HG02610 (cell line): ENCODE results near the gene RNU1-3.
"Not testable (repeated sequence)": the region's sequence is repeated elsewhere in the genome, so short reads cannot be mapped to it uniquely, and the experiment has no call there.

Experiments used
- ATAC-seq: cut with Tn5 transposase; IDR thresholded peaks from one replicate; pipeline ENCODE4 v1.9.1; 2021; ENCODE audit warnings: mild to moderate bottlenecking, moderate library complexity; ENCODE audit not compliant: unreplicated experiment

The RNU1-3 gene

DNA sequence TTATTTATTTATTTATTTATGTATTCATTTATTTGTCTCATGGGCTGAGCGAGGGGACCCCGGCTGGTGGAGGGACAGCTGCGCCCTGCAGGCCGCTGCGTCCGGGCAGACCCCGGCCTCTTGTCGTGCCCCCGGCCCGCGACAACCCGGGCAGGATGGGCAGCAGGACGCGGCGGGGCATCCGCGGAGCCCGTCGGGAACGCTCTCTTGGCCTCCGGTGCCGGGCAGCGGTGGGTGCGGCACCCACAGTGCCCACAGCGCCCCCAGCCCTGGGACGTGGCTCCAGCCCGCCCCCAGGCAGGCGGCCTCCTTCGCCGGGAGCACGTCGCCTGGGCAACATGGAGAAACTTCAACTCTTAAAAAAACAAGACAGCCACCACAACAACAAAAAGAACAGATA, 8.5 kb downstream of the RNU1-3 start:
- ATAC-seq = not testable (repeated sequence)

- ATAC-seq = not testable (repeated sequence)
These were observed 9.6 kb downstream of the RNU1-3 start for GRCh38 chr1:16656981-16657683.

DNA sequence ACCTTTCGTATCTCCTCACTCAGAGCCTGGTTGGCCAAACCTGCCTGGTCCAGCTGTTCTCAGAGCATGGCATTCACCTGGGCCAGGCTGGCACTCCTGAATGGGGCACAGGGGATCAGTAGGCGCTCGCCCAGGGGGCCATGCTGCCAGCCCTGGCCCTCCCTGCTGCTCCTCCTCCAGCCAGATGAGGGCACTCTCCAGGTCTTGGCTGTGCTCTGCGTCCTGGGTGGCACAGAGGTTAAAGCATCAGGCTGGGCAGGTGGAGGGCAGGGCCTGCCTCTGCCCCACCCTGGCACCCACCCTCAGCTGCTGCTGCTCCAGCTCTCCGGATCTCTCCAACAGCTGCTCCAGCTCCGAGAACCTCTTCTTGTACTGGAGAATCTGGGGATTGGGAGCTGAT, 10.2 kb downstream of the RNU1-3 start:
- not testable (repeated sequence) for ATAC-seq

GRCh38 chr1:16651560-16651959, 15.2 kb downstream of the RNU1-3 start:
- not testable (repeated sequence) for ATAC-seq

DNA sequence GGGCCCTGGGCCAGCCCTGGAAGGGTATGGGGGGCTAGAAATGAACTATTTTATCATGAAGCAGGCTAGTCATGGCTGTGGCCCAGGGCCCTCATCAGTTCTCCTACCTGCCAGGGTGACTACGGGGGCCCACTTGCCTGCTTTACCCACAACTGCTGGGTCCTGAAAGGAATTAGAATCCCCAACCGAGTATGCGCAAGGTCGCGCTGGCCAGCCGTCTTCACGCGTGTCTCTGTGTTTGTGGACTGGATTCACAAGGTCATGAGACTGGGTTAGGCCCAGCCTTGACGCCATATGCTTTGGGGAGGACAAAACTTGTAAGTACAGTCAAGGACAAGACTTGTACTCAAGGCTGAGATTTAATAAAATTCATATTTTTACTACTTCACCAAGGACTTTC, 16.8 kb downstream of the RNU1-3 start:
- ATAC-seq = not testable (repeated sequence)

DNA sequence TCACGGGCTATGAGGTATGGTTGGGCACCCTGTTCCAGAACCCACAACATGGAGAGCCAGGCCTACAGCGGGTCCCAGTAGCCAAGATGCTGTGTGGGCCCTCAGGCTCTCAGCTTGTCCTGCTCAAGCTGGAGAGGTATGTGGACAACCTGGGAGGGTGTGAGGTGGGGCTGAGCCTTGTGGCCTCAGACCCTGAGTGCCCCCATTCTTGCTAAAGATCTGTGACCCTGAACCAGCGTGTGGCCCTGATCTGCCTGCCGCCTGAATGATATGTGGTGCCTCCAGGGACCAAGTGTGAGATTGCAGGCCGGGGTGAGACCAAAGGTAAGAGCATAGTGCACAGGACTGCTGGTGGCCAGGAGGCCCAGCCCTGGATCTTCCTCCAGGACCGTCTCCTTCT, 17.4 kb downstream of the RNU1-3 start:
- ATAC-seq = not testable (repeated sequence)

GRCh38 chr1:16648756-16649155, 18.0 kb downstream of the RNU1-3 start:
- not testable (repeated sequence) for ATAC-seq

DNA sequence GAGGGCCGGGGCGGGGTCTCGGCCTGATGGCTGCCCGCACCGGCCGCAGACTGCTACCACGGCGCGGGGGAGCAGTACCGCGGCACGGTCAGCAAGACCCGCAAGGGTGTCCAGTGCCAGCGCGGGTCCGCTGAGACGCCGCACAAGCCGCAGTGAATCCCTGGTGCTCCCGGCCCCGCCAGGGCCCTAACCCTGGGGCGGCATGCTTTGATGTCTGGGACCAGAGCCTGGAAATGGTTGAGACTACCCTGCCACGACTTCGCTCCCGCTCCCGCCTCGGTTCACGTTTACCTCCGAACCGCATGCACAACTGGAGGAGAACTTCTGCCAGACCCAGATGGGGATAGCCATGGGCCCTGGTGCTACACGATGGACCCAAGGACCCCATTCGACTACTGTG, 18.5 kb downstream of the RNU1-3 start:
- not testable (repeated sequence) for ATAC-seq

- ATAC-seq = not testable (repeated sequence)
These were observed 19.3 kb downstream of the RNU1-3 start for GRCh38 chr1:16647179-16648176.

DNA sequence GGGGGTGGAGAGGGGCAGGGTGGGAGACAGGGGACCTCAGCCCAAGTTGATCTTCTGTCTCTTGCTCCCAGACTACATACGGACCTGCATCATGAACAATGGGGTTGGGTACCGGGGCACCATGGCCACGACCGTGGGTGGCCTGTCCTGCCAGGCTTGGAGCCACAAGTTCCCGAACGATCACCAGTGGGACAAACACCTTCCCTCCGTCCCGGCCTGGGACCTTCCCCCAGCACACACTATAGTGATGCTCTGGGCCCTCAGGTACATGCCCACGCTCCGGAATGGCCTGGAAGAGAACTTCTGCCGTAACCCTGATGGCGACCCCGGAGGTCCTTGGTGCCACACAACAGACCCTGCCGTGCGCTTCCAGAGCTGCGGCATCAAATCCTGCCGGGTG, 20.0 kb downstream of the RNU1-3 start:
- not testable (repeated sequence) for ATAC-seq

- not testable (repeated sequence) for ATAC-seq
These were observed 20.6 kb downstream of the RNU1-3 start for GRCh38 chr1:16646061-16646664.

DNA sequence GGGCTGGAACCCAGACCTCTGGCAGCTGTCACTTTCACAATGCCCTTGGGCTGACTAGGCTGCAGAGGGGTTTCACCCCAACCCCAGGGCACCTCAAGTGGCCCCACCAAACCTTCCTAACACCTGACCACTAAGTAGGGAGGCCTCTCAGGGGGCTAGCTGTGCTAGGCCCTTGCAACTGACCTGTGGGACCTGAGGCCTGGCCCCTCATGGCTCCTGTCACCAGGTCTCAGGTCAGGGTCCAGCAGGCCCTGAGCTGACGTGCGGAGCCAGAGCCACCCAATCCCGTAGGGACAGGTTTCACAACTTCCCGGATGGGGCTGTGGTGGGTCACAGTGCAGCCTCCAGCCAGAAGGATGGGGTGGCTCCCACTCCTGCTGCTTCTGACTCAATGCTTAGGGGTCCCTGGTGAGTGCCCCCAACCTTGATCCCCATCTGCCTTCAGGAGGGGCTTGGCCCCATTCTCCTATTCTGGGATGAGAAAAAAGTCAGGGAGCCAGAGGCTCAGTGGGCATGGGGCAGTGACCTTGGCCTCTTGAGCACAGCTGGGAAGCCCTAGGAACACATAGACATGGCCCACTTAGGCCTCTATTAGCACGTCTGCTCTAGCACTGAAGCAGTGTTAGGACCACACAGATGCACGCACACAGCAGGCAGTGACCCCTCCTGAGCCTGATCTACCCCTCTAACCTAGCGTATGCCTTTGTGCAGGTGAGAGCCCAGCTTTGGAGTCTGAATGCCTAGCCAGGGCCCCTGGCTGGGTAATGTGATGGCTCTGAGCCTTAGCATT, 21.3 kb downstream of the RNU1-3 start:
- ATAC-seq = not testable (repeated sequence)

DNA sequence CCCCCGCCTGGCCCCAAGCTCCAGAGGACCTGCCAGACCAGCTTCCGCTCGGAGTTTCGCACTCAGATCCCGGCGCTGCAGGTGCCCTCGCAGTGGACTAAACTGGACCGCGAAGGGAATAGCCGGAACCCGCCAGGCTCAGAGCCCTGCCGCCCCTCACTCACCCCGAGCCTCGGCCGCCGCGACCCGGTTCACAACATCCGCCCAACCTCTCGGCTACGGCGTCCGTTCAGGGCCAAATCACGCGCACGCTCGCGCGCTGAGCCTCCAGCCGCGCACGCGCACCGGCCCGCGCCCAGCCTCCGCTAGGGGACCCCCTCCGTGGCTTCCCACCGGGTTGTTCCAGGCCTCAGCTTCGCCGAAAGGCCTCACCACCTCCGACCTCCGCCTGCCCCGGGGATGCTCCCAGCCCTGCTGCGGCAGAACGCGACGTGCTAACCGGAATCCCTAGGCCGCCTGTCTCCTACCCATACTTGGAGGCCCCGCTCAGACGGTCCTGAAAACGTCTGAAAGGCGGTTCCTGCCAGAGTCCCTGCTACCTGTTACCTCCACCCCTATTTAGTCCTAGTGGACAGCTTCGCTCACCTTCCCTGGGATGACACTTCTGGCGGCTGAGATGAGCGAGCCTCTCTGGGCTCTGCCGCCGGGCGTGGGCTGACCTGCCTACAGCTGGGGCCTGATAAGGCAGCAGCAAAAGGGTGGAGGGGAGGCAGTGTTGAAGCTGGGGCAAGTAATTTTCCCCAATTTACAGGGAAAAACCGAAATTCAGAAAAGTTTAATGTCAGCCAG, 22.1 kb downstream of the RNU1-3 start:
- peak; percentile 61 for ATAC-seq

- no peak for ATAC-seq
These were observed 22.6 kb downstream of the RNU1-3 start for GRCh38 chr1:16644193-16644481.

DNA sequence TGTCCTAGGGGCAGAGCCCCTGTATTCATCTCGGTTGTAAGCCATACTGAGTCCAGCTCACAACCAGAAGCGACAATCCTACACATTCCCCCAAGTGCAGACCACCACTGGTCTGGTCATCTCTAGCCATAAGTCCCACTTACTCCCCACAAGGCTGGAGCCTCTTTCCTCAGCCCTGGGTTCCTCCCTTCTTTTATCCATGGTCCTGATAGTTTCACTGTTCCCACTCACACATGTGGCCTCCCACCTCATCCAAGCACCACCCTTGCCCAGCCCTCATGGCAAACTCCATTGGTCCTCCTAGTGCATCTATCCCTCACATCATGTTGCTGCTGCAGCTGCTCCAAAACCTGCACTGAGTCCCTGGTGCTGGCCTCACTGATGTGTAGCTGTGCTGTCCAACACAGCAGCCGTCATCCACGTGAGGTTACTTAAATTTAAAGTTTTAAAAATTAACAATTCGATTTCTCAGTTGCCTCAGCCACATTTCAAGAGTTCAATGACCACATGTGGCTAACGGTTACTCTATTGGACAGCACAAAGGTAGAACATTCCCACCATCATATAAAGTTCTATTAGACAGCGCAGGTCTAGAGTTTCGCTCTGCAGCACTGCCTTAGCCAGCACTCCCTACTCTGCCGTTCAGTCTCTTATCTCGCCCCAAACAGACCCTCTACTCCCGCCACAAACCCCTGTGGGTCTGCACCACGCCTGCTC, 23.1 kb downstream of the RNU1-3 start:
- ATAC-seq = not testable (repeated sequence)

GRCh38 chr1:16643001-16643411, 23.7 kb downstream of the RNU1-3 start:
- not testable (repeated sequence) for ATAC-seq

GRCh38 chr1:16642025-16642966, 24.5 kb downstream of the RNU1-3 start:
- not testable (repeated sequence) for ATAC-seq
